Measurements from ENCODE around the gene CCDC116.

CCDC116 gene

GRCh38 chr22:21650823-21651520 is 18.4 kb downstream of the CCDC116 start:
- Histone ChIP-seq H3K9me3 (replicated peaks in 1 of 11) (no peaks in the 10 kb centered on the region), H3K4me3 (peak overlapping the region; percentile 63 to 86 (median 79)), H3K27me3 (no peaks in the 10 kb centered on the region), H3K4me1 (peaks cover 39 to 61% (median 50%) of the 10 kb centered on the region in 10 experiments), H3K36me3 (peaks cover 19 to 64% (median 48%) of the 10 kb centered on the region in 11 experiments; a peak in 21 of 22 replicates), H3K27ac (peak overlapping the region in 10 of 11 experiments; percentile 20 to 93 (median 86); a peak in 18 of 22 replicates), H3K4me2 (peak overlapping the region; percentile 88 to 99 (median 98)), H3K9ac (peak overlapping the region; percentile 72 to 92 (median 88); a peak in 21 of 22 replicates), H4K20me1 (peaks cover 6 to 57% (median 16%) of the 10 kb centered on the region in 11 experiments; a peak in 15 of 22 replicates)
- no peak for TF ChIP-seq Cebpa-rat (IDR thresholded peaks at IDR 0.05)

GRCh38 chr22:21651521-21652009 is 19.0 kb downstream of the CCDC116 start:
- H4K20me1 ChIP-seq = peaks cover 0 to 51% (median 10%) of the 10 kb centered on the region in 11 experiments; a peak in 15 of 22 replicates
- peak overlapping the region; percentile 88 to 99 (median 98) for H3K4me2 ChIP-seq
- H3K27me3 ChIP-seq = no peaks in the 10 kb centered on the region
- H3K4me3 ChIP-seq = peak overlapping the region; percentile 63 to 86 (median 79)
- peaks cover 14 to 58% (median 42%) of the 10 kb centered on the region in 11 experiments; a peak in 20 of 22 replicates for H3K36me3 ChIP-seq
- H3K9ac ChIP-seq = peak overlapping the region; percentile 72 to 92 (median 88); a peak in 21 of 22 replicates
- TF ChIP-seq Cebpa-rat (IDR thresholded peaks at IDR 0.05) = no peak
- no peaks in the 10 kb centered on the region for H3K9me3 ChIP-seq (replicated peaks in 1 of 11)
- H3K27ac ChIP-seq = peak overlapping the region in 10 of 11 experiments; percentile 20 to 93 (median 86); a peak in 18 of 22 replicates
- H3K4me1 ChIP-seq = peaks cover 39 to 61% (median 50%) of the 10 kb centered on the region in 10 experiments

GRCh38 chr22:21652010-21652546 is 19.5 kb downstream of the CCDC116 start:
- peak overlapping the region; percentile 63 to 86 (median 79) for H3K4me3 ChIP-seq
- peak overlapping the region in 10 of 11 experiments; percentile 49 to 93 (median 86); a peak in 20 of 22 replicates for H3K27ac ChIP-seq
- no peaks in the 10 kb centered on the region for H3K27me3 ChIP-seq

GRCh38 chr22:21652547-21653545 is 20.3 kb downstream of the CCDC116 start:
- Histone ChIP-seq H3K9ac (peak overlapping the region; percentile 72 to 92 (median 88)), H3K36me3 (peaks cover 14 to 48% (median 35%) of the 10 kb centered on the region in 11 experiments; a peak in 20 of 22 replicates), H3K4me2 (peak overlapping the region; percentile 88 to 99 (median 98)), H3K27me3 (no peaks in the 10 kb centered on the region), H3K4me3 (peak overlapping the region; percentile 63 to 86 (median 79)), H3K9me3 (replicated peaks in 1 of 11) (no peaks in the 10 kb centered on the region), H4K20me1 (peaks cover 0 to 38% (median 6%) of the 10 kb centered on the region in 11 experiments; a peak in 10 of 22 replicates), H3K4me1 (peaks cover 45 to 64% (median 56%) of the 10 kb centered on the region in 10 experiments), H3K27ac (peak overlapping the region in 10 of 11 experiments; percentile 49 to 93 (median 86); a peak in 20 of 22 replicates)
- TF ChIP-seq Cebpa-rat (IDR thresholded peaks at IDR 0.05) = no peak

More at GRCh38 chr22:21652010-21652546, 19.5 kb downstream of the CCDC116 start:
- no peak for TF ChIP-seq Cebpa-rat (IDR thresholded peaks at IDR 0.05)
- peak overlapping the region; percentile 72 to 92 (median 88) for H3K9ac ChIP-seq
- H3K4me1 ChIP-seq = peaks cover 43 to 62% (median 54%) of the 10 kb centered on the region in 10 experiments
- H3K9me3 ChIP-seq (replicated peaks in 1 of 11) = no peaks in the 10 kb centered on the region
- peaks cover 14 to 54% (median 38%) of the 10 kb centered on the region in 11 experiments; a peak in 20 of 22 replicates for H3K36me3 ChIP-seq
- H3K4me2 ChIP-seq = peak overlapping the region; percentile 88 to 99 (median 98)
- peaks cover 0 to 46% (median 7%) of the 10 kb centered on the region in 11 experiments; a peak in 15 of 22 replicates for H4K20me1 ChIP-seq

GRCh38 chr22:21657020-21657359 is 24.4 kb downstream of the CCDC116 start:
- TF ChIP-seq Cebpa-rat (IDR thresholded peaks at IDR 0.05) = no peak
- H3K36me3 ChIP-seq = peaks cover 0 to 24% (median 19%) of the 10 kb centered on the region in 11 experiments; a peak in 14 of 22 replicates
- H3K27me3 ChIP-seq = no peaks in the 10 kb centered on the region
- H4K20me1 ChIP-seq = peaks cover 0 to 5% (median 0%) of the 10 kb centered on the region in 11 experiments; a peak in 3 of 22 replicates
- H3K4me2 ChIP-seq = peak overlapping the region; percentile 81 to 99 (median 92)
- peak overlapping the region in 10 of 11 experiments; percentile 64 to 83 (median 77); a peak in 19 of 22 replicates for H3K9ac ChIP-seq
- peaks cover 29 to 65% (median 59%) of the 10 kb centered on the region in 10 experiments for H3K4me1 ChIP-seq
- H3K27ac ChIP-seq = peak overlapping the region in 9 of 11 experiments; percentile 39 to 79 (median 68); a peak in 17 of 22 replicates
- H3K9me3 ChIP-seq (replicated peaks in 1 of 11) = no peaks in the 10 kb centered on the region
- H3K4me3 ChIP-seq = peak overlapping the region; percentile 62 to 78 (median 72); a peak in 19 of 20 replicates

GRCh38 chr22:21657360-21658032 is 24.9 kb downstream of the CCDC116 start:
- no peaks in the 10 kb centered on the region for H3K27me3 ChIP-seq
- H3K27ac ChIP-seq = peak overlapping the region in 9 of 11 experiments; percentile 39 to 79 (median 68); a peak in 17 of 22 replicates

GRCh38 chr22:21659864-21660525 is 27.4 kb downstream of the CCDC116 start:
- H3K9ac ChIP-seq = peak overlapping the region in 1 of 11 experiments; percentile 0; a peak in 2 of 22 replicates
- TF ChIP-seq Cebpa-rat (IDR thresholded peaks at IDR 0.05) = no peak

More at GRCh38 chr22:21657360-21658032, 24.9 kb downstream of the CCDC116 start:
- Histone ChIP-seq H3K4me2 (peak overlapping the region; percentile 81 to 99 (median 92)), H3K36me3 (peaks cover 0 to 24% (median 19%) of the 10 kb centered on the region in 11 experiments; a peak in 14 of 22 replicates), H3K9ac (peak overlapping the region; percentile 64 to 83 (median 76); a peak in 21 of 22 replicates), H3K9me3 (replicated peaks in 1 of 11) (no peaks in the 10 kb centered on the region), H3K4me1 (peaks cover 27 to 63% (median 58%) of the 10 kb centered on the region in 10 experiments), H3K4me3 (peak overlapping the region; percentile 62 to 78 (median 72)), H4K20me1 (peaks cover 0 to 5% (median 0%) of the 10 kb centered on the region in 11 experiments; a peak in 3 of 22 replicates)
- TF ChIP-seq Cebpa-rat (IDR thresholded peaks at IDR 0.05) = no peak

More at GRCh38 chr22:21659864-21660525, 27.4 kb downstream of the CCDC116 start:
- Histone ChIP-seq H3K9me3 (replicated peaks in 1 of 11) (no peaks in the 10 kb centered on the region), H3K4me3 (no peak overlapping the region), H3K27ac (peak overlapping the region in 1 of 11 experiments; percentile 13; a peak in 1 of 22 replicates), H4K20me1 (no peaks in the 10 kb centered on the region; a peak in 1 of 22 replicates), H3K36me3 (peaks cover 0 to 5% (median 2%) of the 10 kb centered on the region in 11 experiments; a peak in 8 of 22 replicates), H3K4me1 (peaks cover 20 to 50% (median 43%) of the 10 kb centered on the region in 10 experiments; a peak in 19 of 20 replicates), H3K27me3 (no peaks in the 10 kb centered on the region), H3K4me2 (peak overlapping the region; percentile 6 to 94 (median 42); a peak in 21 of 22 replicates)
